K562 (cell line): Measurements from ENCODE around the gene ALDH5A1. TPM values are rescaled to one million over a fixed set of nuclear protein-coding genes. Genes with fewer than 3 reads are reported as not detected.
A peak's percentile ranks its signal among the peaks of the same experiment; 100 is the strongest.

Source experiments
- CTCFL ChIP-seq: IDR thresholded peaks from 2 replicates; pipeline ENCODE4 v1.6.1; 2011; ENCODE audit warnings: borderline replicate concordance, low read depth, mild to moderate bottlenecking, moderate library complexity, low read length; ENCODE audit not compliant: insufficient read depth, poor library complexity, severe bottlenecking
- GTF2A2 ChIP-seq: IDR thresholded peaks from 2 replicates; pipeline ENCODE4 v1.6.1; 2016; ENCODE audit warnings: mild to moderate bottlenecking, missing genetic modification characterization, missing compliant biosample characterization
- HMGN3 ChIP-seq: IDR thresholded peaks from 2 replicates; pipeline ENCODE4 v1.6.1; 2011; ENCODE audit warnings: borderline replicate concordance, low read depth, mild to moderate bottlenecking, mixed read lengths, low read length; ENCODE audit not compliant: insufficient read length; ENCODE audit errors: extremely low read depth
- IRF1 ChIP-seq: sonication (generic); formaldehyde crosslinking; IDR thresholded peaks from 2 replicates; pipeline ENCODE4 v1.8.0; 2022; ENCODE audit warnings: missing genetic modification reagents, mild to moderate bottlenecking, borderline replicate concordance
- JUNB ChIP-seq: fragments of 450-650 bp; formaldehyde crosslinking; conservative IDR thresholded peaks from 2 replicates; pipeline ENCODE4 v1.4.0; 2020; ENCODE audit warnings: mild to moderate bottlenecking
- MEF2A ChIP-seq: IDR thresholded peaks from 2 replicates; pipeline ENCODE4 v1.6.1; 2011; ENCODE audit warnings: low read depth, mild to moderate bottlenecking, low read length, moderate library complexity; ENCODE audit not compliant: control insufficient read depth
- NEUROD1 ChIP-seq: fragments of 150-350 bp; IDR thresholded peaks from 2 replicates; pipeline ENCODE4 v1.6.1; 2014; ENCODE audit warnings: borderline replicate concordance, low read length, low read depth; ENCODE audit not compliant: partially characterized antibody
- NFIC ChIP-seq: fragments of 450-650 bp; IDR thresholded peaks from 2 replicates; pipeline ENCODE4 v1.6.1; 2017; ENCODE audit warnings: mild to moderate bottlenecking, inconsistent platforms
- NR2C2 ChIP-seq, 2 experiments: fragments of 200-800 bp in 1 of 2; sonication (Bioruptor generic) in 1 of 2; sonication (generic) in 1 of 2; formaldehyde crosslinking in 1 of 2; IDR thresholded peaks; 2 replicates each; pipeline versions ENCODE4 v1.6.1 to v1.8.0; 2016 to 2022; ENCODE audit warnings: mild to moderate bottlenecking in 1 of 2, missing compliant biosample characterization in 1 of 2, missing genetic modification characterization in 1 of 2, missing genetic modification reagents in 1 of 2
- NRF1 ChIP-seq, 2 experiments: fragments of 450-650 bp; IDR thresholded peaks in 1 of 2; conservative IDR thresholded peaks in 1 of 2; 2 replicates each; pipeline ENCODE4 v1.6.1; 2014; ENCODE audit warnings: mild to moderate bottlenecking in 2 of 2
- SRSF1 ChIP-seq: fragments of 200-400 bp; formaldehyde crosslinking; IDR thresholded peaks from 2 replicates; pipeline ENCODE4 v1.6.1; 2017; ENCODE audit warnings: mild to moderate bottlenecking, low read depth, low read length, moderate library complexity
- STAG1 ChIP-seq: sonication (generic); formaldehyde crosslinking; IDR thresholded peaks from 2 replicates; pipeline ENCODE4 v1.5.0; 2020; ENCODE audit warnings: missing genetic modification reagents, borderline replicate concordance
- STAT5A ChIP-seq: IDR thresholded peaks from 2 replicates; pipeline ENCODE4 v1.6.1; 2012; ENCODE audit warnings: low read length, inconsistent platforms, borderline replicate concordance
- ZNF134 ChIP-seq: fragments of 250-450 bp; sonication (Bioruptor Pico); conservative IDR thresholded peaks from 2 replicates; pipeline ENCODE4 v1.4.0; 2020
- ZNF263 ChIP-seq: sonication (generic); formaldehyde crosslinking; IDR thresholded peaks from 2 replicates; pipeline ENCODE4 v1.8.0; 2022; ENCODE audit warnings: mild to moderate bottlenecking, missing genetic modification reagents, borderline replicate concordance
- ZNF444 ChIP-seq: fragments of 250-450 bp; sonication (Bioruptor Pico); IDR thresholded peaks from 2 replicates; pipeline ENCODE4 v1.4.0; 2020; ENCODE audit warnings: mild to moderate bottlenecking, moderate library complexity
- polyA plus RNA-seq, 8 experiments: library from polyadenylated mRNA; depleted of rRNA in 4 of 8; stranded (reverse) in 5 of 8; unstranded in 3 of 8; fragments of >200 nt; fragmentation: Nextera tagmentation in 2 of 8; fragmentation: Illumina TruSeq in 1 of 8; extraction: Ambion mirVana in 2 of 8; extraction: Trizol in 1 of 8; gene quantifications; 2 replicates each; pipeline versions ENCODE4 v1.2.1 to v1.2.3, GENCODE V29; 2011 to 2014; ENCODE audit warnings: inconsistent platforms in 1 of 8, missing spikeins in 1 of 8
- total RNA-seq, 7 experiments: library from RNA; depleted of rRNA in 6 of 7; stranded (reverse); fragments of >200 nt in 6 of 7; fragmentation: Illumina TruSeq in 2 of 7; extraction: Trizol in 2 of 7; gene quantifications; 2 replicates each; pipeline versions ENCODE4 v1.2.1 to v1.2.3, GENCODE V29; 2011 to 2021; ENCODE audit warnings: low replicate concordance in 1 of 7
- TF ChIP-seq, protein P1 (sequence below): fragments of 250-450 bp; sonication (Bioruptor Pico); IDR thresholded peaks from 2 replicates; pipeline ENCODE4 v1.5.0; 2021; ENCODE audit warnings: mild to moderate bottlenecking, moderate library complexity

Gene ALDH5A1
- total and polyA plus RNA-seq, 9 of the 15 experiments (the other 6 are each of a cell fraction or from before 2014, with no cell fraction given), result 2.2 to 19.7 (median 9.5) TPM

- TF ChIP-seq CTCFL, result no peak
- no peak for TF ChIP-seq GTF2A2 (tag)
- no peak for TF ChIP-seq STAG1 (CRISPR knock-in tag)
- no peak for TF ChIP-seq HMGN3
- TF ChIP-seq ZNF263 (CRISPR knock-in tag), result no peak
- TF ChIP-seq MEF2A, result peak; percentile 53; the same call in 1 of the 2 replicates
- no peak for TF ChIP-seq NEUROD1
- TF ChIP-seq ZNF444 (CRISPR knock-in tag), result no peak
- TF ChIP-seq NRF1 (conservative IDR thresholded peaks at IDR 0.05 in 1 of 2, IDR thresholded peaks at IDR 0.05 in 1 of 2), result no peak
- no peak for TF ChIP-seq JUNB (CRISPR knock-in tag)
- TF ChIP-seq ZNF134 (CRISPR knock-in tag), result no peak
- TF ChIP-seq, protein P1, sequence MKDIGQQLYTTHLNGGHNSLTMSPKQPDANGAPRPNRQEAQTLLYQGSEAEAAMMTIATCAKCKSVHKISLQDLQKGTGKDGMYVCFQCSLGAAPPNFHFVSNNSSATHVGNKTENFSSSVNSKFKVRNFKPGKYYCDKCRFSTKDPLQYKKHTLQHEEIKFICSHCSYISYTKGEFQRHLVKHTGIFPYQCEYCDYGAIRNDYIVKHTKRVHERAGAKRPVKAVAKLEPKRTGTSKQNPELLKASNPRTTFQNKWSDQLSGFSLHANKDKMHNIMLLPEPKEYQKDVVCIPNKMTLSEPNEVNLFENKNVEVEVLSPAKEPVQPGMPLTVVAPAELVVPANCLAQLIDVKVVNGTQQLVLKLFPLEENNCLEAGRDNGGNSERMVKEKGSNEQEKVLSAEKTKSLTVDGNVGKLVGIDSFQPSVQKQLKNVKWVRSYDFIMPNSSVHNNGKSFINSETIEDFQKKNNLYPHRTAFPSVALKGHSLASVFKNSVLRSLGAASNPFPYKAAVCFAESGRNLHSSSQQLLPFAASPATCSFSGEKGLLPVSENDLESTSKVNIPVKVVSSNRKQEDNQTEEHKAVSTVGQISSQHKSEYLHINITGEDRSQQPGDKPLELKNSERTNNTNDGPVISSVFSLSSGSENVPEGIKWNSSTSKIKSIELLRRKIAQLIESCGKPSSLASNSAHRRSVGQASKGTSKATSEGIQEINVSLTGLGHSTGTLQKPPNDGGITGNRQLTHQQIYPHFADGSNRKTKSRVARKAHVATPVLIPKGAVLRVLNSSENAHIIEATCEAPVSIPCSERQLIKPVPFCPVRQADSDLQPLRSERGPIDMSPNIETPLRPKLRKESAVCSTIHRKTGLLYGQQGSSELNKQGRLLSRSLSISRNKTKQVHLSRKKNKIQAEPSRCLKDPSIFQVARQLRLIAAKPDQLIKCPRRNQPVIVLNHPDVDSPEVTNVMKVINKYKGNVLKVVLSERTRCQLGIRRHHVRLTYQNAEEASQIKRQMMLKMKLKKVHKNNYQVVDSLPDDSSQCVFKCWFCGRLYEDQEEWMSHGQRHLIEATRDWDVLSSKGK (CRISPR knock-in tag), result no peak
- no peak for TF ChIP-seq SRSF1
- peak; percentile 53 for TF ChIP-seq NFIC
- TF ChIP-seq IRF1 (CRISPR knock-in tag), result no peak
- no peak for TF ChIP-seq NR2C2 (CRISPR knock-in tag; IDR thresholded peaks at IDR 0.05)
- 0 out of 2 replicates have a peak, but pooled peaks have one; percentile 37 for TF ChIP-seq NR2C2 (tag; IDR thresholded peaks at IDR 0.05)
- TF ChIP-seq STAT5A, result no peak
Measured at GRCh38 chr6:24583463-24584381, 89.0 kb downstream of the ALDH5A1 start (continued).
